Stimulated activated CD4-positive, alpha-beta T cell treated with anti-CD3 and anti-CD28 coated beads, TNF-alpha, amount 100 ng/mL, for 1 hour (primary cell): ENCODE results near the gene ITK.
"Not testable (repeated sequence)": the region's sequence is repeated elsewhere in the genome, so short reads cannot be mapped to it uniquely, and the experiment has no call there.

Experiments used
- DNase-seq, 3 donors: peaks; one replicate each; pipeline ENCODE4 v3.0.0-alpha.2; 2020; ENCODE audit warnings: low read depth in 3 of 3, low spot score in 1 of 3

The ITK gene

GRCh38 chr5:157167214-157167621 lies 13.4 kb upstream of the ITK start:
- DNase-seq: no peak

GRCh38 chr5:157168286-157168685 lies 12.4 kb upstream of the ITK start:
- DNase-seq: no peak

DNA sequence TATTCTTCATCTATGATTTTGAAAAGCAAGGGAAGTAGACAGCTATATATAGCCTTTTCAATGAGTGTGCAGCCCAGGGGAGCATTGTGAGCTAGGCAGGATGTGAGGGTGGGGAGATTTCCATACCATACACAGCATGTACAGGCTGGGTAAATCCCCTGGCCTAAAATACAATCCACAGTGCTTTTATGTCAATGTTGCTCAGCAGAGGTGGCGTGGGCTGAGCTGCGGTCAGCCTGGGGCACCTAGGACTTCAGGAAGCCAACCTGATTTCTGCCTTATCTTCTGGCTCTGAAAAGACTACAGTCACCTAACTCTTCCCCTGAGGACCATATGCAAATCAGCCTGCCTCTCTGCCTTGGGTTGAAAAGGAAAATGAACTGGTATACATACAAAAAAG lies 8.2 kb upstream of the ITK start:
- peak; percentile 62 to 65 (median 63) for DNase-seq

DNA sequence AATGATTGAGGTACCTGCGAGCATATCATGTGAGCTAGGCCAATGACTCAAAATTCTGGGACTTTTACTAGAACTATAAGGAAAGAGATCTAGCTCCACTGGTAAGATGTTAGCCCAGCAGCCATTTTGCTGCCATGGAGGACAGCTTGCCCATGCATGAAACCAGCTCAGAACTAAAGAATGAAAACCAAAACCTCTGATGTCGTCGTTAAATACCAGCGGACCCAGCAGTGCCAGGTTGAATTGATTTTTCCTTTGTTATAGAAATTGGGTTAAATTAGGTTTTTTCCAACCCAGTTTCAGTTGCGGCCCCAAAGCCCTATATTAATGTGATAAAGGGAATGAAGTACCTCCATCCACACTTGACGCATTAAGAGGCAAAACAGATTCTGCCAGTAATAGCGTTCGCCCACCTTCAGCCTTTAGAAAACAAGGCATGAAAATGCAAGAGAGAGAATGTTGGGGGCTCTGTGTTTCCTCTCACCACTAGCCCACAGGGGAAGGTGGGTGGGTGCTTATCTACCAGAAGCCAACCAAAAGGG lies 5.5 kb upstream of the ITK start:
- no peak for DNase-seq

- DNase-seq: no peak
Observed at GRCh38 chr5:157177953-157178352, 2.7 kb upstream of the ITK start.

GRCh38 chr5:157178966-157179365 lies 1.7 kb upstream of the ITK start:
- no peak for DNase-seq

DNA sequence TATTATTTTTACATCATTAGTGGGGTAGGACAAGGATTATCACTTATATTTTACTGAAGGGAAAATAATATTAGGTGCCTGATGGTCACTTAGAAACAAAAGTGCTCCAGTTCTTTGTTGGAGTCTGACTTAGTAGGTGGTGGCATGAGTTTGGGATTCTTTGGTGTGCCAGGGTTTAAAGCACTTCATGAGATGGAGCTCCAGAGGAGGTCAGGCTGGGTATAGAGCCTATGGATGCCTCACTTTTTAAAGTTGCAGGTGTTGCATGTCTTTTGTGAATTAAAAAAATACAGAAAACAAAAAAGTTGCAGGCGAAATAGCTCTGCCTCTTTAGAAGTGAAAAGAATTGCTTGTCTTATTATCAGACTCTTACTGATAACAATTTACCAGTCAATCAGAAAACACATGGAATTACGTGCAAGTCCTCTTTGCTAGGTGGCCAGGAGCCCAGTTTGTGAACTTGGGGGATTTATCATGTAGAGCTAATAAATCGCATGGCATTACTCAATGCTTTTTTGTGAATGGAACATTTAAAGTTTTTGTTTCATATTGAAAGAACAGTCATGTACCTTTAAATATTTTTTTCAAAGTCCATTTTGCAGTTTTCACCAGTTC lies 1.6 kb downstream of the ITK start:
- no peak for DNase-seq

DNA sequence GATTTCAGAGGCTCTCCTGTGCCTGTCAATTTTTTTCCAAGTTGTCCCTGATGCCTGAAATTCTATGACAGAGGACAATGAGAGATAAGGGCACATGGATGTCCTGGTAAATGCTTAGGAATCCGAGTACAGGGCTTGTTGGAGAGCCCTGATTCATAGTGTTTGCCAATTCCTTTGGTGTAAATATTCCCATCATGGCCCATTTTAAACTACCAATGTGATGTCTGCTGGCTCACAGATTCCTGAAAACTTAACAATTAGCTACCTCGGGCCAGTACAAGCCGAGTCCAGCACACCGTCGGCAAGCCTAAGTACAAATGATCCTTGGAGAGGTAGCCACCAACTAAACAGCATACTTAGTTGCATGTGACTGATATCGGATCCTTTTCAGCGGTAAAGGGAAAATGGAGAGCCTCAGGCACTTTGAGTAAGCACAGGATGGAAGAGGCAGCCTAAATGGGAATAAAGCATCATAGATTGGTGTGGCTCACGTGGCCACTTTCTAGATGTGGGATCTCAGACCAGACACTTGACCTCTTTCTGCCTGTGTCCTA lies 3.6 kb downstream of the ITK start:
- no peak for DNase-seq

- not testable (repeated sequence) for DNase-seq
Observed at GRCh38 chr5:157185122-157185521, 4.5 kb downstream of the ITK start.

DNA sequence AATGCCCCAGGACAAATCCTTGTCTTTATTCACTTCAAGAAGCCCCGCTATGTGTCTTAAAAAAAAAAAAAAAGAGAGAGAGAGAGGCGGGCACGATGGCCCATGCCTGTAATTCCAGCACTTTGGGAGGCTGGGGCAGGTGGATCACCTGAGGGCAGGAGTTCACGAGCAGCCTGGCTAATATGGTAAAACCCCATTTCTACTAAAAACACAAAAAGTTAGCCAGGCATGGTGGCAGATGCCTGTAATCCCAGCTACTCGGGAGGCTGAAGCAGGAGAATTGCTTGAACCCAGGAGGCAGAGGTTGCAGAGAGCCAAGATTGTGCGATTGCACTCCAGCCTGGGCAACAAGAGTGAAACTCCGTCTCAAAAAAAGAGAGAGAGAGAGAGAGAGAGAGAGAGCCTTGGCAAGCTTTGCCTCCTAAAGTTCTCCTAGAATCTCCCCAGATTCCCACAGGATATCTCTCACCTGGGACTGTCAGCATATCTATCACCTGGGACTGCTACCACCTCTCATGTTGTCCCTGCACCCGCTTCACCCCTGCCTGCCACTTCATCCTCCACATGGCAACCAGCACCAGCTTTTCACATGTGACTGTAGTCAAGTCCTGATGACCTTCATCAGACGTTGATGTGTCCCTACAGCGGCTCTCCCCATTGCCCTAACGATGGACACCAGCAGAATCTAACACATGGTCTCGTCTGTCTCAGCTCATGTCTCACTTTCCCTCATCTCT lies 5.8 kb downstream of the ITK start:
- no peak for DNase-seq

DNA sequence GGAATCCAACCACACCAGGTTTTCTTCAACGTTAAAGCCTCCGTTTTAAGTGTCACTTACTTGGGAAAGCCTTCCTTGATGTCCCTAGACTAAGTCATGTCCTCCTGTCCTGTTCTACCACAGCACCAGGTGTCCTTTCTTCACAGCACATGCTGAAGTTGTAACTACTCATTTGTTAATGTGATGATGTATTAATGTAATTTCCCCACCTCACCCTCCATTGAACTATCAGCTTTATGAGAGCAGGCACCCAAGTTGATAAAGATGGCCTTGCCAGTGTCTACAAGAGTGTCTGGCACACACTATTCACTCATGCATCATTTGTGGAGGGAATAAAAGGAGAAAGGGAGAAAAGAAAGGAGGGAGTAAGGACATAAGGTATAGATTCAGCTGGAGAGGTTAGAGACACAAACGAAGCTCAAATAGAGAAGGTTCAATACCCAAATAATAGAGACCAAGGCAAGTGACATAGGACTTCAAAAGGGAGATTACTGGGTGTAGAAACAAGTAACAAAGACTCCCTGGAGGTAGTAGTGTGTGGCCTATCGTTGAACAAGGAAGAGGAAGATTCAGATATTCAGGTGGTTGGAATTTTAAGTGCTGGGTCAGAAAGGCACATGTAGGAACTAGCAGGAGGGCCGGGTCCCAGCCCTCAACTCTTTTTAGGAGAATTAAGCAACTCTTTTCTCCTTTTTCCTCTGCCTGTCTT lies 6.6 kb downstream of the ITK start:
- DNase-seq: no peak

DNA sequence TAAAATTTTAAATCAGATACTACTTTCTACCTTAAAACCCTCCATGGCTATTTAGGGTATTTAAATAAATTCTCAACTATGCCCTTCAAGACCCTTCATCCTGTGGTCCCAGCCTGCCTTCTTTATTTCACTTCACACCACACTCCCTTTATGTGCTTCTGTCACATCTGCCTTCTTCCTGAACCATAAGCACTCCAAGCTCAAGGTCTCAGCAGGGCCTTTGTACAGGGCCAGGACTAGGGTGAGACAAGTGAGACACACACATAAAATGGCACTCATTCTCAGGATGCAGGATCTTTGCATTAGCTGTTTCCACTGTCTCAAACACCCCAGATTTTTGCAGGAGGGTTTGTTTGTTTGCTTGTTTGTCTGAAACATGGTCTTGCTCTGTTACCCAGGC lies 7.6 kb downstream of the ITK start:
- DNase-seq: no peak

DNA sequence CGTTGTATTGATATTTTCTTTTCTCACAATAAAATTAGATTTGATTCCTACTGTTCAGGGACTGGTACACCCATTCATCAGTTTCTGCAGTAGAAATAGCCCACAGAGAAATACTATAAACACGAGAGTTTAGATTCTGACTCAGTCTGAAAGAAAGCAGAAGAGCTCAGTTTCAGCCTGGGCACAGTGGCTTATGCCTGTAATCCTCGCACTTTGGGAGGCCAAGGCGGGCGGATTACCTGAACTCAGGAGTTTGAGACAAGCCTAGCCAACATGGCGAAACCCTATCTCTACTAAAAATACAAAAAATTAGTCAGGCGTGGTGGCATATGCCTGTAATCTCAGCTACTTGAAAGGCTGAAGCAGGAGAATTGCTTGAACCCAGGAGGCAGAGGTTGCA lies 8.6 kb downstream of the ITK start:
- no peak for DNase-seq

DNA sequence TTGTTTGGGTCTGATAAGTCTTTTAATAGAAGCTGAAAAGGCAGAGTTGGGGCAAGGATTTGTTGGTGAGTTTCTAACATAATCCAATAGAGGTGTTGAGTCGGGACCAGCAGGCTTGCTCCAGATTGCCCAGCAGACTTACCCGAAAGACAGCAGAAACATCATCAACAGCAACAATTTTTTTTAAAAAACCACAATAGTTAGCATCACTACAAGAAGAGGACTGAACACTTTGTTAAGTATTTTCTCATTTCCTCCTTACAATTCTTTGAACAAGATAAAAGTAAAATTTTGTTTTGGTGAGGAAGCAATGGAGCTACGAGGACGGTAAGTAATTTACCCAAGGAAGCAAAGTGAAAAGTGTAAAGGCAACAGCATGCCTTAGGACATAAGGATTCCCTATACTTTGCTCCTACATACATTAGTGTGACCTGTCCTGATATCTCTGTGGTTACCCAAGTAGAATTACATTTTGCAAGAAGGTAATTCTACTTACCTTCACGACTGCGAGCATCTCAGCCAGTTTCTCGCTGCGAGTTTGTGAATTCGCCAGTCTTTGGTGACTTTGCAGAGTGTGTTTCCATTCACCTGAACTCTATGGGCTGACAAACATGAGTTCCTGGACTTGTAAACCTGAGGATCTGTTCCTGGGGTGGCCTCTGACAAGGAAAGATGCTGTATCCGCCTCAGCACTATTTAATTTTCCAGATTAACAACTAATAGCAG lies 13.2 kb downstream of the ITK start:
- no peak for DNase-seq

DNA sequence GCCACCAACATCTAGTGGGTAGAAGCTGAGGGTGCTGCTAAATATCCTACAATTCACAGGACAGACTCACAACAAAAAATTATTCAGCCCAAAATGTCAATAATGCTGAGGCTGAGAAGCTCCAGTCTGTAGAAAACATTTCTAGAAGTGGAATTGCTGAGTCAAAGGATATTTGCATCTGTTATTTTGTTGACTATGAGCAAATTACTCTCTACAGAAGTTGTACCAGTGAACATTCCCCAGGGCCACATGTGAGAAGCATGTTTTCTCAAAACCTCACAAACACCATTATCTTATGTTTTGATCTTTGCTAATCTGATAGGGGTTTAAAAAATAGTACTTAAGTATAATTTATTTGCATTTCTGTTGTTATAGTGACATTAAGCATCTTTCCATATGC lies 15.4 kb downstream of the ITK start:
- no peak for DNase-seq

GRCh38 chr5:157197086-157197485 lies 16.4 kb downstream of the ITK start:
- no peak for DNase-seq

GRCh38 chr5:157198277-157198986 lies 17.8 kb downstream of the ITK start:
- DNase-seq: peak in 1 of 3 donors; percentile 31

- DNase-seq: no peak
Observed at GRCh38 chr5:157201857-157202256, 21.2 kb downstream of the ITK start.

DNA sequence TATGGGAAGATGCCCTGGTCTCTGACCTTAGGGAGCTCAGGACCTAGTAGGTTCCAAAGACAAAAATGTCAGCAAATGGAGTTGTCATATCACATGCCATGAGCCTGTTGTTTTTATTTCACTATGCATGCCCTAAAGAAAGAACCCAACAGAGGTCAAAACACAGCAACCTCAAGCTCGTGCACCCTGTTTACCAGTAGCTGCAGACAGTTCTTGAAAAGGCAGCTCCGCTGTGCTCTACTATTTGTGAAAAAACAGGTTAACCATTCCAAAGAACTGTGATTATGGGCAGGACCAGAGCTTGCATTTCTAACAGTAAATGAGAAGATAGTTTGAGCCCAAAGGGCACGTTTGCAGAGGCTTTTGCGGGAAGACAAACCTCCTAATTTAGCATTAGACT lies 22.8 kb downstream of the ITK start:
- DNase-seq: no peak

- DNase-seq: no peak
Observed at GRCh38 chr5:157204765-157205164, 24.1 kb downstream of the ITK start.

- DNase-seq: no peak
Observed at GRCh38 chr5:157205708-157206107, 25.1 kb downstream of the ITK start.
